ENCODE results near the gene IL17REL. TPM values are rescaled to one million over a fixed set of nuclear protein-coding genes. Genes with fewer than 3 reads are reported as not detected.

Gene IL17REL
- total RNA-seq, 4 donors from 2014 or later = not detected

GRCh38 chr22:49999063-49999945, 13.3 kb downstream of the IL17REL start:
- ATAC-seq = no peak
- Histone ChIP-seq H3K27me3 (peaks cover 59% of the 10 kb centered on the region), H3K9me3 (no peaks in the 10 kb centered on the region), H3K27ac (no peak overlapping the region), H3K4me3 (peak overlapping the region in 1 of 2 donors; percentile 31), H3K36me3 (no peaks in the 10 kb centered on the region), H3K4me1 (peaks cover 0 to 12% (median 0%) of the 10 kb centered on the region in 3 donors)
- 0 to 100% methylated on average over 1 to 2 of the region's 70 CpGs for WGBS, 2 donors (ENCODE audit: low coverage in 1 of 2)
- TF ChIP-seq POLR2A (IDR thresholded peaks at IDR 0.05) (no peak), EP300 (IDR thresholded peaks at IDR 0.05) (no peak)

GRCh38 chr22:49998718-49999062, 13.9 kb downstream of the IL17REL start:
- no peak for TF ChIP-seq POLR2AphosphoS5 (IDR thresholded peaks at IDR 0.05)
- no peak for TF ChIP-seq EP300 (IDR thresholded peaks at IDR 0.05)
- no peak for TF ChIP-seq CTCF (IDR thresholded peaks at IDR 0.05)
- no peak for TF ChIP-seq POLR2A (IDR thresholded peaks at IDR 0.05)
- 85 to 94% methylated on average over 7 to 14 of the region's 14 CpGs for WGBS, 2 donors (ENCODE audit: low coverage in 1 of 2)

GRCh38 chr22:49997932-49998717, 14.4 kb downstream of the IL17REL start:
- WGBS, 2 donors (ENCODE audit: low coverage in 1 of 2) = 75 to 98% methylated on average over 3 to 5 of the region's 21 CpGs
- Histone ChIP-seq H3K27ac (no peak overlapping the region), H3K9me3 (no peaks in the 10 kb centered on the region), H3K4me3 (no peak overlapping the region), H3K4me1 (peaks cover 0 to 16% (median 0%) of the 10 kb centered on the region in 3 donors), H3K36me3 (no peaks in the 10 kb centered on the region), H3K27me3 (peaks cover 67% of the 10 kb centered on the region)
- ATAC-seq = no peak
- TF ChIP-seq CTCF (IDR thresholded peaks at IDR 0.05) = no peak
- TF ChIP-seq POLR2AphosphoS5 (IDR thresholded peaks at IDR 0.05) = no peak
- no peak for TF ChIP-seq POLR2A (IDR thresholded peaks at IDR 0.05)
- no peak for TF ChIP-seq EP300 (IDR thresholded peaks at IDR 0.05)

More at GRCh38 chr22:49998718-49999062, 13.9 kb downstream of the IL17REL start:
- Histone ChIP-seq H3K9me3 (no peaks in the 10 kb centered on the region), H3K4me3 (no peak overlapping the region), H3K27me3 (peaks cover 63% of the 10 kb centered on the region), H3K4me1 (peaks cover 0 to 12% (median 0%) of the 10 kb centered on the region in 3 donors), H3K27ac (no peak overlapping the region), H3K36me3 (no peaks in the 10 kb centered on the region)
- no peak for ATAC-seq

- Histone ChIP-seq H3K4me1 (peaks cover 0 to 18% (median 0%) of the 10 kb centered on the region in 3 donors), H3K9me3 (peaks cover 0 to 5% (median 0%) of the 10 kb centered on the region in 3 donors), H3K27me3 (peaks cover 58% of the 10 kb centered on the region), H3K4me3 (no peak overlapping the region), H3K27ac (no peak overlapping the region), H3K36me3 (no peaks in the 10 kb centered on the region)
- TF ChIP-seq CTCF (IDR thresholded peaks at IDR 0.05) (no peak), POLR2A (IDR thresholded peaks at IDR 0.05) (no peak), POLR2AphosphoS5 (IDR thresholded peaks at IDR 0.05) (no peak), EP300 (IDR thresholded peaks at IDR 0.05) (no peak)
- 86% methylated on average over 5 of the region's 12 CpGs; no CpG with 5 or more reads in 1 of the 2 donors for WGBS, 2 donors (ENCODE audit: low coverage in 1 of 2)
- ATAC-seq = no peak
Measured at GRCh38 chr22:49997251-49997599, 15.3 kb downstream of the IL17REL start.

- ATAC-seq = no peak
- H3K4me1 ChIP-seq = peaks cover 0 to 18% (median 0%) of the 10 kb centered on the region in 3 donors
- H3K36me3 ChIP-seq = no peaks in the 10 kb centered on the region
- no peak for TF ChIP-seq POLR2AphosphoS5 (IDR thresholded peaks at IDR 0.05)
- TF ChIP-seq EP300 (IDR thresholded peaks at IDR 0.05) = no peak
- TF ChIP-seq POLR2A (IDR thresholded peaks at IDR 0.05) = no peak
- TF ChIP-seq CTCF (IDR thresholded peaks at IDR 0.05) = no peak
- 87% methylated on average over 3 of the region's 19 CpGs; no CpG with 5 or more reads in 1 of the 2 donors for WGBS, 2 donors (ENCODE audit: low coverage in 1 of 2)
- peaks cover 0 to 11% (median 0%) of the 10 kb centered on the region in 3 donors for H3K9me3 ChIP-seq
- no peak overlapping the region for H3K27ac ChIP-seq
- peaks cover 55% of the 10 kb centered on the region for H3K27me3 ChIP-seq
- H3K4me3 ChIP-seq = no peak overlapping the region
Measured at GRCh38 chr22:49996518-49997250, 15.9 kb downstream of the IL17REL start.
